ENCODE data around the gene MAGI1.

DNA sequence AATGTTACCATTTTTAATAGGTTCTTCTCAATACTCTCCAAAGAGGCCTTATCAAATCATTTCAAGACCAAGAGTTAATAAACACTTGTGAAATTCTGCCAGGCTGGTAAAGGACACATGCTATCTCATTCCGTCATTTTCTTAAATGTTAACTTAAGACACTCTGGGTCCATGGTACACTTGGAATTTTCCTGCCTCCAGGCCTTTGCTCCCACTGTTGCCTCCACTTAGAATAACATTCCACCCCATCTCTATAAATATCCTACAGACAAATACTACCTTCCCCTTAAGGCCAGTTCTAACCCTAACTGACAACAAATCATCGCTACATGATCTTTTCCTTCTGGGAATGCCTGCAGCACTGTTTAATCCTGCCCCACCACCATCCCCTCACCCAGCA is 24.1 kb downstream of the MAGI1 start:
- TF ChIP-seq, protein P1, sequence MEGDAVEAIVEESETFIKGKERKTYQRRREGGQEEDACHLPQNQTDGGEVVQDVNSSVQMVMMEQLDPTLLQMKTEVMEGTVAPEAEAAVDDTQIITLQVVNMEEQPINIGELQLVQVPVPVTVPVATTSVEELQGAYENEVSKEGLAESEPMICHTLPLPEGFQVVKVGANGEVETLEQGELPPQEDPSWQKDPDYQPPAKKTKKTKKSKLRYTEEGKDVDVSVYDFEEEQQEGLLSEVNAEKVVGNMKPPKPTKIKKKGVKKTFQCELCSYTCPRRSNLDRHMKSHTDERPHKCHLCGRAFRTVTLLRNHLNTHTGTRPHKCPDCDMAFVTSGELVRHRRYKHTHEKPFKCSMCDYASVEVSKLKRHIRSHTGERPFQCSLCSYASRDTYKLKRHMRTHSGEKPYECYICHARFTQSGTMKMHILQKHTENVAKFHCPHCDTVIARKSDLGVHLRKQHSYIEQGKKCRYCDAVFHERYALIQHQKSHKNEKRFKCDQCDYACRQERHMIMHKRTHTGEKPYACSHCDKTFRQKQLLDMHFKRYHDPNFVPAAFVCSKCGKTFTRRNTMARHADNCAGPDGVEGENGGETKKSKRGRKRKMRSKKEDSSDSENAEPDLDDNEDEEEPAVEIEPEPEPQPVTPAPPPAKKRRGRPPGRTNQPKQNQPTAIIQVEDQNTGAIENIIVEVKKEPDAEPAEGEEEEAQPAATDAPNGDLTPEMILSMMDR (conservative IDR thresholded peaks at IDR 0.05 in 1 of 2, IDR thresholded peaks at IDR 0.05 in 1 of 2; ENCODE audit: low read depth in 1 of 2, low read length in 2 of 2), result no peak
- no peak for TF ChIP-seq EZH2 (IDR thresholded peaks at IDR 0.05; ENCODE audit: low read length, missing control alignments)
